GM18870 (cell line): Measurements from ENCODE around the gene SETD2.

Source experiments
- ATAC-seq: cut with Tn5 transposase; IDR thresholded peaks from one replicate; pipeline ENCODE4 v1.9.1; 2021; ENCODE audit warnings: moderate library complexity; ENCODE audit not compliant: unreplicated experiment

Gene SETD2

DNA sequence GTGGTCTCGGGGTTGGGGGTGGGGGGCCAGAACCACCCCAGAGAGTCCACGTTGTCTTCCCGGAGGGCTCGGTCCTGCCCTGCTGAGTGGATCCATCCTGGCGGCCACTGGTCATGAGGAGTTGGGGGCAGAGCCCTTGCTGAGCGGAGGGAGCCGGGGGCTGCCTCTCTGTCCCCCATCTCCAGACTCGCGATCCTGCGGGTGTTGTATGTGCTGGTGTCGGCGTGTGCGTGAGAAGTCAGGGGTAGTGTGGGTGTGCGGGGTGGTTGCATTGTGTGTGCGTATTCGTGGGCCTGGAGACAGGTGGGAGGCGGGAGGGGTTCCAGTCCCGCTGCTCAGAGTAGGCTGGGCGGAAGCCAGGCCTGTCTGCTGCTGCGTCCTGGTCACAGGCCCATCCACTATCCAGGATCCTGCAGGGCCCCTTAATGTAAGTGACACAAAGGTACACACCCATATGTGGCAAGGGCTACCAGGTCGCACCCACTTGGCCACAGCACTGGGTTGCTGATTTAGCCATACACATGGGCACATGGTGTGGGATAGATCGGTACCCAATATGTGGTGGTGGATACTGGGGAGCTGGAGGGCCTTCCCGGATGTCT, 153.7 kb downstream of the SETD2 start:
- ATAC-seq = no peak

DNA sequence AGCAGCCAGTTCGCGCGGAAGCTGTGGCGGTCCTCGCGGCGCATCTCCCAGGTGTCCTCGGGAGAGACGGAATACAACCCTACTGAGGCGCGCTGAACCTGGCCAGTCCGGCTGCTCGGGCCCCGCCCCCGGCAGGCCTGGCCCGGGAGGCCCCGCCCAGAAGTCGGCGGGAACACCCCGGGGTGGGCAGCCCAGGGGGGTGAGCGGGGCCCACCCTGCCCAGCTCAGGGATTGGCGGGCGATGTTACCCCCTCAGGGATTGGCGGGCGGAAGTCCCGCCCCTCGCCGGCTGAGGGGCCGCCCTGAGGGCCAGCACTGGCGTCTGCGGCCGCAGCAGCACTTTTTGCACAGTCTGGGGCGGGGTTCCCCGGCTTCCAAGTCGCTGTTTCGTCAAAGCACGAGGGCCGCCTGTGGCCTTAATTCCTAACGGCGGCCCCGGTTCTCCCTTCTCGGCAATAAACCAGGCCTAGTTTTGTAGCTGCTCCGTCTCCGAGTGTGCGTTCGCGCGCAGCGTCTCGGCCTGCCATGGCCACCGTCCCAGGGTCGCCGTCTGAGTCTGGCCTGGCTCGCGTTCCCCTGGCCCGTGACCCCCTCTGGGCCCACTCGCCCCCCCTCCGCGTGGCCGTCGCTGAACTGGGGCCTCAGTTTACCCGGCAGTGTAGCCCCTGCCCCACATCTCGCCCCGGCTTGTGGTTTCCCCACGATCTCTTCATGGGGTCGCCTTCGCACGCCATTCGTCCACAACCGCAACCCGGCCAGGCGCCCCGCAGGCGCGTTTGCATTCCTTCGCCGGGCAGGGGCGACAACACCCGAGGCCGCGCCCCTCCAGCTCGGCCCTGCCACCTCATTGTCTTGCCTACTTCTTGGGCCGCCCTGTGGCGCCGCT, 154.4 kb downstream of the SETD2 start:
- ATAC-seq = no peak

DNA sequence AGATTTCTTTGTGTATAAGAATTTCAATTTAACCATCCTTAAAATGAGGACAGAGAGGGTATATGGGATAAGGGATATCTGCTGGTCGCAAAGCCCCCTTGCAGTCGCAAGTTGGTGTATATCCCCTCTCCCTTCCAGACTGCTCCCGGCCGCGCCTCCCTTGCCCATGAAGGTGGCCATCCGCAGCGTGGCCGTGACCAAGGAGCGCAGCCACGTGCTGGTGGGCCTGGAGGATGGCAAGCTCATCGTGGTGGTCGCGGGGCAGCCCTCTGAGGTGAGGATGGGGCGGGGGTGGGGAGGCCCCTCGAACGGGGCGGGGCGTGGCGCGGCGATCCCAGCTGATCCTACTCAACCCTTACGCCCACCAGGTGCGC, 155.1 kb downstream of the SETD2 start:
- no peak for ATAC-seq

DNA sequence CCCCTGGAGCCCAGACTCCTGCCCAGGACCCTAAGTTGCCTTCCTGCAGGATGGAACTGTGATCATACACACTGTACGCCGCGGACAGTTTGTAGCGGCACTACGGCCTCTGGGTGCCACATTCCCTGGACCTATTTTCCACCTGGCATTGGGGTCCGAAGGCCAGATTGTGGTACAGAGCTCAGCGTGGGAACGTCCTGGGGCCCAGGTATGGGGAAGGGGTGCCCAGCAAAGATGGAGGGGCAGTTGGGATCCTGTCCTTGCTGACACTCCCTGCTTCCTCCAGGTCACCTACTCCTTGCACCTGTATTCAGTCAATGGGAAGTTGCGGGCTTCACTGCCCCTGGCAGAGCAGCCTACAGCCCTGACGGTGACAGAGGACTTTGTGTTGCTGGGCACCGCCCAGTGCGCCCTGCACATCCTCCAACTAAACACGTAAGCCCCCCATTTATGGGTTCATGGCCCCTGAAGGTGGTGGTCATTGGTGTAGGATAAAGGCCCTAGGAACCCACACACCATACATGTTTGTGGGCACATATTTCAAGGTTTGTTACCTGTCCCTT, 155.6 kb downstream of the SETD2 start:
- ATAC-seq = no peak

DNA sequence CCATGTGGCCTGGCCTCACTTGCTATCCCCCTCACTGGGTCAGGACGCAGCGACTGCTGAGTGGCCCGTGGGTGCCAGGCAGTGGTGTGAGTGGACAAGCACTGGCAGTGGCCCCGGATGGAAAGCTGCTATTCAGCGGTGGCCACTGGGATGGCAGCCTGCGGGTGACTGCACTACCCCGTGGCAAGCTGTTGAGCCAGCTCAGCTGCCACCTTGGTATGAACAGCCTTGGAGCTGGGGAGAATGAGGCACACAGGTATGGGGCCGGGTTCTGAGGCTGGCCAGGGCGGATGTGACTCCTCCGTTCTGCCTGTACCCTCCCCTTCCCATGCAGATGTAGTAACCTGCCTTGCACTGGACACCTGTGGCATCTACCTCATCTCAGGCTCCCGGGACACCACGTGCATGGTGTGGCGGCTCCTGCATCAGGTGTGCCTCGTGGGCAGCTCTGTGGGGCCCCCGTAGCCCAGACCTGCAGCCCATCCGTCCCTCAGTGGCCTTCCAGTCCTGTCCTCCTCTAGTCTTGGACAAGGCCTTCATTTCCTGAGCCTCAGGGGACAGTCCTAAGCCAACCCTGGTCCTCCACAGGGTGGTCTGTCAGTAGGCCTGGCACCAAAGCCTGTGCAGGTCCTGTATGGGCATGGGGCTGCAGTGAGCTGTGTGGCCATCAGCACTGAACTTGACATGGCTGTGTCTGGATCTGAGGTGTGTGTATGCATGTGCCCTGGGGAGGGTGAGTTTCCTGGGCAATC, 156.3 kb downstream of the SETD2 start:
- no peak for ATAC-seq

DNA sequence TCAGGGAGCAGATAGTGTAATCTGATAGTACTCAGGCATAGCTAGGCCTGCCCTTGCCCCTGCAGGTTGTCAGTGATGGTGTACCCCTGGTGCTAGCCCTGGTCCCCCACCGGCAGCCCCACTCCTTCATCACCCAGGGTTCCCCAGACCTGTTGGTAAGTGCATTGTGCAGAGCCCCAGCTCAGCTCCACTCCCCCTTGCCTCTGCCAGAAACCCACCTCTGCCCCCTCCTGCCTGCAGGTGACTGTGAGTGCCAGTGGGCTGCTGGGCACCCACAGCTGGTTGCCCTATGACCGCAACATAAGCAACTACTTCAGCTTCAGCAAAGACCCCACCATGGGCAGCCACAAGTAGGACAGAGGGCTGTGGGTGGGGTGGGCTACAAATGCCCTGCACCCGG, 156.9 kb downstream of the SETD2 start:
- ATAC-seq = no peak

DNA sequence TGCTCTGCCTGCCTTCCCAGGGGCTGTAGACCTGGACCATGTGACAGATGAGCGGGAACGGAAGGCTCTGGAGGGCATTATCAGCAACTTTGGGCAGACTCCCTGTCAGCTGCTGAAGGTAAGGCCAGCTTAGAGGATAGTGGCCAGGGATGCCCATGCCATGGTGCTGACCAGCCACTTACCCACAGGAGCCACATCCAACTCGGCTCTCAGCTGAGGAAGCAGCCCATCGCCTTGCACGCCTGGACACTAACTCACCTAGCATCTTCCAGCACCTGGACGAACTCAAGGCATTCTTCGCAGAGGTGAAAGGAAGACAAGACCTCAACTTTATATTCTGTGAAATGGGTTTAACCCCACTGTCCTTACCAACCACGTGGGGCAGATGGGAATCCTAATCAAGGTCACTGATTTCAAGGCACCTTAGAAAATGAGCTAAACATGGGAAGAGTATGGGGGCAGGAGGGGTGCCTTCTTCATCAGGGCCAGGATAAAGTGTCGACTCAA, 157.7 kb downstream of the SETD2 start:
- ATAC-seq = no peak

DNA sequence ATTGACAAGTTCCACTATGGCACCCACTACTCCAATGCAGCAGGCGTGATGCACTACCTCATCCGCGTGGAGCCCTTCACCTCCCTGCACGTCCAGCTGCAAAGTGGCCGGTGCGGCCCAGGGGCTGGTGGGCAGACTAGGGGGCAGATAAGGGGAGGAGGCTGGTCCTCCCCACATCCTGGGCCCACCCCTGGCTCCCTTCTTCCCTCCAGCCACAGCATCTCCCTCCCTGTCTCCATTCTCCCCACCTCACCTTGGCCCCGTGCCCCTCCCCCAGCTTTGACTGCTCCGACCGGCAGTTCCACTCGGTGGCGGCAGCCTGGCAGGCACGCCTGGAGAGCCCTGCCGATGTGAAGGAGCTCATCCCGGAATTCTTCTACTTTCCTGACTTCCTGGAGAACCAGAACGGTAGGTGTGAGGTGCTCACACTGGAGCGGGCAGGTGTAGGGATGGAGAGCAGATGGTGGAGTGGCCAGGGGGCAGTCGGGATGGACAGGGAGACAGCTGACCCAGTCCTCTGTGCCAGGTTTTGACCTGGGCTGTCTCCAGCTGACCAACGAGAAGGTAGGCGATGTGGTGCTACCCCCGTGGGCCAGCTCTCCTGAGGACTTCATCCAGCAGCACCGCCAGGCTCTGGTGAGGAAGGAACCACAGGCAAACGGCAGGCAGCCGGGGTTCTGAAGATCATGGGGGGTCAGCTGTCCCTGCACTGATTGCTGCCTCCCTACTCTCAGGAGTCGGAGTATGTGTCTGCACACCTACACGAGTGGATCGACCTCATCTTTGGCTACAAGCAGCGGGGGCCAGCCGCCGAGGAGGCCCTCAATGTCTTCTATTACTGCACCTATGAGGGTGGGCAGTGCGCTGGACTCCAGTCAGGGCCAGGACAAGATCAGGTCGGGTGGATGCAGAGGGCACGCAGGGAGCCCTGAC, 158.4 kb downstream of the SETD2 start:
- ATAC-seq = no peak

DNA sequence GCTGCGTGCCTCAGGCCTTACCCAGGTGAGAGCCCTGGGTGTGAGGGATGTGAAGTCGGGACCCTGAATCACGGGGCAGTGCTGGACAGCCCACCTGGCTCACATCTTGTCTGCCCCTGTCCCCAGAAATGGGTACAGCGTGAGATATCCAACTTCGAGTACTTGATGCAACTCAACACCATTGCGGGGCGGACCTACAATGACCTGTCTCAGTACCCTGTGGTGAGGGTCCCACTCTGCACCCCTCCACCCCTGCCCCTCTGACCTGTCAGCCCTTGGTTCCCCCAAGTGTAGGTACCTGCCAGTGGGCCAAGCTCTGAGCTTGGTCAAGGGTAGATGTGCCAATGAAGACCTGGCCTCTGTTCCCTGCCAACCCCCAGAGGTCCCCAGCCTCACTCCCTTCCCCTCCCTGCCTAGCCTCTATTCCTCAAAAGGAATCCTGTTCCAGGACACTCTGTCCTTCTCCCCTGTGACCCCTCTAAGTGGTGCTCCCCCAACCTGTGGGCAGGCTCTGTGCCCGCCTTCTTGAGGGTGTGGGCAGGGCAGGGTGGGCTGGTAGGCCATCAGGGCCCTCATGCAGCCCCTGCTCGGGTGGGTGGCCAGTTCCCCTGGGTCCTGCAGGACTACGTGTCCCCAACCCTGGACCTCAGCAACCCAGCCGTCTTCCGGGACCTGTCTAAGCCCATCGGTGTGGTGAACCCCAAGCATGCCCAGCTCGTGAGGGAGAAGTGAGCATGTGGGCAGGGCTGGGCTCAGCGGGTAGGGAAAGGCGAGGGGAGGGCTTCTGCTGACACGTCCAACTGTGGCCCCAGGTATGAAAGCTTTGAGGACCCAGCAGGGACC, 159.3 kb downstream of the SETD2 start:
- no peak for ATAC-seq

DNA sequence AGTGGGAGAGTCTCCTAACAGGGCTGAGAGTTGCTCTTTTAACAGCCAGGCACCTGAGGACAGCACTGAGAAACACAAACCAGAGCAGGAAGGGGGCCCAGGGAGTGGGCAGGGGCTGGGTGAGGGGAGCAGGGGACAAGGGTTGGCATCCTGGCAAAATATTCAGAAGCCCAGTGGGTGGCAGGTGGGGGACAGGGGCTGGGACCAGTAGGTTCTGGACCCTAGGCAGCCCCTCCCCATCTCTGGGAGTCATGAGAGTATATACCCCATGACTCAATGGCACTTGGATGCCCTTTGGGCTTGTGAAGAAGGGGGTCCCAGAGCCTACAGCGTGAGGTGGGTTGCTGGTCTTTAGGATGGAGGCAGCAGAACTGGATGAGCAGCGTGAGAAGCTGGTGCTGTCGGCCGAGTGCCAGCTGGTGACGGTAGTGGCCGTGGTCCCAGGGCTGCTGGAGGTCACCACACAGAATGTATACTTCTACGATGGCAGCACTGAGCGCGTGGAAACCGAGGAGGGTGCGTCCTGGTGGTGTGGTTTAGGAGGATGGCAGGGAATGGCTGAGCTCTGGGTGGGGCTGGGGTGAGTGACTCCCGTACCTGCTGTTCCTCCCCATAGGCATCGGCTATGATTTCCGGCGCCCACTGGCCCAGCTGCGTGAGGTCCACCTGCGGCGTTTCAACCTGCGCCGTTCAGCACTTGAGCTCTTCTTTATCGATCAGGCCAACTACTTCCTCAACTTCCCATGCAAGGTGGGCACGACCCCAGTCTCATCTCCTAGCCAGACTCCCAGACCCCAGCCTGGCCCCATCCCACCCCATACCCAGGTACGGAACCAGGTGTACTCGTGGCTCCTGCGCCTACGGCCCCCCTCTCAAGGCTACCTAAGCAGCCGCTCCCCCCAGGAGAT, 160.2 kb downstream of the SETD2 start:
- ATAC-seq = no peak

DNA sequence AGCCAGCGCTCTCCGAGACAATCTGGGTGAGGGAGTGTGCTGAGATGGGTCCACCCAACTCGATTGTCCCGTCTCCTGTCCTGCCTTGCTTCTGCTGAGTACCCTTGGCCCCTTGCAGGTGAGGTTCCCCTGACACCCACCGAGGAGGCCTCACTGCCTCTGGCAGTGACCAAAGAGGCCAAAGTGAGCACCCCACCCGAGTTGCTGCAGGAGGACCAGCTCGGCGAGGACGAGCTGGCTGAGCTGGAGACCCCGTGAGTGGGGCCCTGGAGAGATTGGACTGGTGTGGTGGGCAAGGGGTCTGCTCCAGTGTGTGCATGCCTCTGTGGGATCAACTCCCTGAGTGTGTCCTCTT, 160.9 kb downstream of the SETD2 start:
- ATAC-seq = no peak

DNA sequence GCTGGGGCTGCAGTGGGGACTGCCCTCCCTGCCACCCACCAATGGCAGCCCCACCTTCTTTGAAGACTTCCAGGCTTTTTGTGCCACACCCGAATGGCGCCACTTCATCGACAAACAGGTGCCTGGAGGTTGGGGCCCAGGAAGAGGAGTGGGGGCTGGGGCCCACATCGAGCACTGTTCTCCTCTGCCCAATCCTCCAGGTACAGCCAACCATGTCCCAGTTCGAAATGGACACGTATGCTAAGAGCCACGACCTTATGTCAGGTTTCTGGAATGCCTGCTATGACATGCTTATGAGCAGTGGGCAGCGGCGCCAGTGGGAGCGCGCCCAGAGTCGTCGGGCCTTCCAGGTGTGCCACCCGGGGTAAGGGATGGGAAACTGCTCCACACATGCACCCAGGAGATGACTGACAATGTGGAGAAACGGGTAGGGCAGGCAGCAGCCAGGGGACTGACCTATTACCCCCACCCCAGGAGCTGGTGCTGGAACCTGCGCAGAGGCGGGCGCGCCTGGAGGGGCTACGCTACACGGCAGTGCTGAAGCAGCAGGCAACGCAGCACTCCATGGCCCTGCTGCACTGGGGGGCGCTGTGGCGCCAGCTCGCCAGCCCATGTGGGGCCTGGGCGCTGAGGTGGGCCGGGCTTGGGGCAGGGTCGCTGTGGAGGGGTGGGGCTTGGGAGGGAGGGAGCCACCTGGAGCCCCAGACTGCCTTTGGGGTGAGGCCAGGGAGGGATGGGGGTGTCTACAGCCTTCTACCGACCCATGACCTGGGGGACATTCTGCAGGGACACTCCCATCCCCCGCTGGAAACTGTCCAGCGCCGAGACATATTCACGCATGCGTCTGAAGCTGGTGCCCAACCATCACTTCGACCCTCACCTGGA, 161.5 kb downstream of the SETD2 start:
- ATAC-seq = no peak

DNA sequence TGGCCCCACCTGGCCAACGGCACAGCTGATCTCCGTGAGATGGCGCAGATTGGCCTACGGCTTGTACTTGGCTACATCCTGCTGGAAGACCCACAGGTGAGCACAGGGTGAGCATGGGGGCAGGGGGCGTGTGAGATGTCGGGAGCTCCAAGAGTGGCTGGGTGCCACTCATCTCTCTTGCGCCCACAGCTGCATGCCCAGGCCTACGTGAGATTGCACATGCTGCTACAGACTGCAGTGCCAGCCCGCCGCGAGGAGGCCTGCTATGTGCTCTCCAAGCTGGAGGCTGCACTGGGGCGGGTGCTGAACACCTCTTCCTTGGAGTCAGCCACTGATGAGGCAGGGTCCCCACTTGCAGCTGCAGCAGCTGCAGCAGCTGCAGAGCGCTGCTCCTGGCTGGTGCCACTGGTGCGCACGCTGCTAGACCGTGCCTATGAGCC, 162.2 kb downstream of the SETD2 start:
- ATAC-seq = no peak

DNA sequence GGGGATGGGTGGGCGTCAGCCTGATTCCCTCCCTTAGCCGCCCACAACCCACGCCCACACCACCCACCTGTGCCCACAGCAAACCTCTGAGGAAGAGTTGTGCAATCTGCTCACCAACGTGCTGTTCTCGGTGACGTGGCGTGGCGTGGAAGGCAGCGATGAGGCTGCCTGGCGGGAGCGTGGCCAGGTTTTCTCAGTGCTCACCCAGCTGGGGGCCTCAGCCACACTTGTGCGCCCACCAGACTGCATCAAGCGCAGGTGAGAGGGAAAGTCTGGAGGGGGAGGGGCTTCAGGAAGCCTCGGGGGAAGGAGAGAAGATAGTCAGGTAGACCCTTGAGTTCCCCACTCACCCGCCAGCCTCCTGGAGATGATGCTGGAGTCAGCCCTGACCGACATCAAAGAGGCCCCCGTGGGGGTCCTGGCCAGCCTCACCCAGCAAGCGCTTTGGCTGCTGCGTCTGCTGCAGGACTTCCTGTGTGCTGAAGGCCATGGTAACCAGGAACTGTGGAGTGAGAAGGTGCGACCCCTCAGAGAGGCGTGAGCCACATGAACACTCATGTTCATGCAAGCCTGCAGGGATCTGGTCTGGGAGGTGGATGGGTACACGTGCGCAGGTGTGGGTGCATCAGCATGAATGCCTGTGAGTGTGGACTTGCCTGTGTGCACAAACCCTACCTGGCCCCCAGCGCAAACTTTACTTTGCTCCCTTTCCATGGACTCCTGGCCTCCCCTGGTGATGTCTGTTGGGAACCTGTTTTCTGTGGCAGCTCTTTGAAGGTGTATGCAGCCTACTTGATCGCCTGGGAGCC, 162.8 kb downstream of the SETD2 start:
- ATAC-seq = no peak

DNA sequence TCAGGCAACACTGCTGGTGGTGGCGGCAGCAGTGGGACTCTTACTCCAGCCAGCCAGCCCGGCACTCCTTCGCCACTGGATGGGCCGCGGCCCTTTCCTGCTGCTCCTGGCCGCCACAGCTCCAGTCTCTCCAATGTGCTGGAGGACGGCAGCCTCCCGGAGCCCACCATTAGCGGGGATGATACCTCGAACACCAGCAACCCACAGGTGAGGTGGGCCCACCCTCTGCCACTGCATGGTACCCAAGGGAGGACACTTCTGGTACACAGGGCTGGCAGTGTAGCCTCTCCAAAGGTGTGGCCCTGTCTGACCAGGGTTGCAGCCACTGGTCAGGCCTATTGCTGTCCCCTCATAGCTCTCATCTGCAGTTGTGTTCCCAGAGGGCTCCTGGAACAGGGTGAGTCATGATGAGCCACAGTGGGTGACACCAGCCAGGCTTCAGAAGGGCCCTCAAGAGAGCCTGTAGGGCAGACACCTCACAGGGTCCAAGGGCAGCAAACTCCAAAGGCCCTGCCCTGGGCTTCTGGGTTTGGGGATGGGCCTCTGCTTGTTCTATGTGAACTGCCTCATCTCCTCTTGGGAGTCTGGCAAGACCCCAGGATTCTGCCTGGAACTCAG, 163.6 kb downstream of the SETD2 start:
- no peak for ATAC-seq

DNA sequence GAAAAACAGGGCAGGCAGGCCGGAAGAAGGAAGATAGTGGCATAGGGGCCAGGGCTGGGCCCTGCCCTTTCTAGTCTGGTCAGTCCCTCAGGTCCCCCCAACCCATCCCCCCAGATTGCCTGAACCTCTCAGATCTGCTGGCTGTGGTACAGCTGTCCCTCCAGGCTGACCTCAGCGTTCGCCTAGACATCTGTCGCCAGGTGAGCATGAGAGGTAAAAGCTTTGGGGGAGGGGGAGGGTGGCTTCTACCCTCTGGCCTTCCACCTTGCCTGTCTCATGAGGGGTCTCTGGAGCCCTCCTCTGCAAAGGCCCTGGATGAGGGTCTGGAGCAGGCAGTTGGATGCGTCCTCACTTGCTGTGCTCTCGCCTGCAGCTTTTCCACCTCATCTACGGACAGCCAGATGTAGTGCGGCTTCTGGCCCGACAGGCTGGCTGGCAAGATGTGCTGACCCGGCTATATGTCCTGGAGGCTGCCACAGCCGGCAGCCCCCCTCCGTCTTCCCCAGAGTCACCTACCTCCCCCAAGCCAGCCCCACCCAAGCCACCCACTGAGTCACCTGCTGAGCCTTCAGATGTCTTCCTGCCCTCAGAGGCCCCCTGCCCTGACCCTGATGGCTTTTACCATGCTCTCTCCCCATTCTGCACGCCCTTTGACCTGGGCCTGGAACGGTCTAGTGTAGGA, 164.3 kb downstream of the SETD2 start:
- no peak for ATAC-seq
